GM12892 (cell line): ENCODE measurements around the gene ADTRP.

Source experiments
- POLR2A ChIP-seq: IDR thresholded peaks from 2 replicates; pipeline ENCODE4 v1.6.1; 2011; ENCODE audit warnings: low read depth, low read length, control low read depth
- POLR2AphosphoS5 ChIP-seq: IDR thresholded peaks from 2 replicates; pipeline ENCODE4 v1.6.1; 2011; ENCODE audit warnings: low read depth, low read length, control low read depth

DNA sequence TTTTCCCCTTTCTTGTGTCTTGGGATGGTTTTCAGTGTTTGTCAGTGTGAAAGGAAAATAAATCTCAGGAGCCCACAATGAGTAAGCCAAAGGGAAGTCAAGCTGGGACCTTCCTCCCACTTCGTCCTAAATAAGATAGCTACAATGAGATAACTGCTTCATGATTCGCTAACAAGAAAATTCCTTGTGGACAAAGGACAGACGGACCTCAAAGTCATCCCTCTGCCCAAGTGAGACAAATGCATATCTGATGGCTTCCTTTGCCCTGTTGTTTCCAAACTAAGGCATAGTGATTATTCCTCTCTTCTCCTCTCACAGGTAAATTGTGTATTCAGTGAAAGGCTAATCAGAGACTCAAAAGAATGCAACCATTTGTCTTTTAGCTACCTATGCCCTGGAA is 26.1 kb upstream of the ADTRP start:
- TF ChIP-seq POLR2A, result no peak
- no peak for TF ChIP-seq POLR2AphosphoS5
